GM21737 (cell line): ENCODE results near the gene WASF3.
"Not testable (repeated sequence)": the region's sequence is repeated elsewhere in the genome, so short reads cannot be mapped to it uniquely, and the experiment has no call there.

Source experiments
- ATAC-seq: cut with Tn5 transposase; IDR thresholded peaks from one replicate; pipeline ENCODE4 v1.9.1; 2021; ENCODE audit warnings: mild to moderate bottlenecking, moderate library complexity; ENCODE audit not compliant: unreplicated experiment

The WASF3 gene

GRCh38 chr13:26623125-26623524, 65.6 kb downstream of the WASF3 start:
- no peak for ATAC-seq

- ATAC-seq = no peak
These were observed 67.1 kb downstream of the WASF3 start for GRCh38 chr13:26624572-26624971.

- ATAC-seq = no peak
These were observed 68.8 kb downstream of the WASF3 start for GRCh38 chr13:26626271-26626670.

- no peak for ATAC-seq
These were observed 71.2 kb downstream of the WASF3 start for GRCh38 chr13:26628706-26629105.

- no peak for ATAC-seq
These were observed 71.9 kb downstream of the WASF3 start for GRCh38 chr13:26629260-26629825.

- ATAC-seq = not testable (repeated sequence)
These were observed 78.2 kb downstream of the WASF3 start for GRCh38 chr13:26635634-26636033.

- ATAC-seq = not testable (repeated sequence)
These were observed 78.6 kb downstream of the WASF3 start for GRCh38 chr13:26636073-26636472.

GRCh38 chr13:26646603-26647002, 89.1 kb downstream of the WASF3 start:
- ATAC-seq = no peak

GRCh38 chr13:26651234-26651633, 93.8 kb downstream of the WASF3 start:
- no peak for ATAC-seq

- ATAC-seq = no peak
These were observed 95.8 kb downstream of the WASF3 start for GRCh38 chr13:26653310-26653709.

- no peak for ATAC-seq
These were observed 96.4 kb downstream of the WASF3 start for GRCh38 chr13:26653842-26654241.

GRCh38 chr13:26656919-26657318, 99.4 kb downstream of the WASF3 start:
- no peak for ATAC-seq

GRCh38 chr13:26658448-26659385, 101.2 kb downstream of the WASF3 start:
- ATAC-seq = no peak

- no peak for ATAC-seq
These were observed 102.7 kb downstream of the WASF3 start for GRCh38 chr13:26660185-26660584.

GRCh38 chr13:26660766-26661165, 103.3 kb downstream of the WASF3 start:
- ATAC-seq = no peak

GRCh38 chr13:26663791-26664190, 106.3 kb downstream of the WASF3 start:
- no peak for ATAC-seq

GRCh38 chr13:26664286-26664685, 106.8 kb downstream of the WASF3 start:
- ATAC-seq = no peak

- no peak for ATAC-seq
These were observed 107.4 kb downstream of the WASF3 start for GRCh38 chr13:26664876-26665275.

GRCh38 chr13:26668357-26669146, 111.1 kb downstream of the WASF3 start:
- ATAC-seq = no peak

- ATAC-seq = no peak
These were observed 116.4 kb downstream of the WASF3 start for GRCh38 chr13:26673890-26674289.

GRCh38 chr13:26677156-26677555, 119.7 kb downstream of the WASF3 start:
- ATAC-seq = no peak
